Measurements from ENCODE around the gene GGNBP2.

DNA sequence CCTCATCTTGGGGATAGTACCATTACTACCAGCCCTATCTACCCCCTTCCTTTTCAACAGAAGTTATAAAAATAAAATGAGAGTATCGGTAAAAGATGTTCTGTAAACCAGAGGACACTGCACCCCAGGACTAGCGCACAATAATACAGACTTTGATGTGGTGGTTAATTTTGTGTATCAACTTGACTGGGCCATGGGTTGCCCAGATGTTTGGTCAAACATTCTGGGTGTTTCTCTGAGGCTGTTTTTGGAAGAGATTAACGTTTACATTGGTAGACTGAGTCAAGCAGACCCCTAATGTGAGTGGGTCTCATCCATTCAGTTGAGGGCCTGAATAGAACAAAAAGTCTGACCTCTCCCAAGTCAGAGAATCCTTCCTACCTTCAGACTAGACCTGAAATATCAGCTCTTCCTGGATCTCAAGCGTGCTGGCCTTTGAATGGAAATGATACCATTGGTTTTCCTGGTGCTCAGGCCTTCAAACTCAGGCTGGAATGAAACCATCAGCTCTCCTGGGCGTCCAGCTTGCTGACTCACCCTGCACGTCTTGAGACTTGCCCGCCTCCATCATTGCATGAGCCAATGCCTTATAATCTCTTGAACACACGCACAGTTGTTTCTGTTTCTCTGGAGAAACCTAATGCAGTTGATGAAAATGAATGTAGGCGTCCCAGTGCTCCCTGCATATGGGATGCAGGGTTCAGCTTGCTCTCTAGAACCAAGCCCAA lies 66.8 kb downstream of the GGNBP2 start:
- TF ChIP-seq, protein P1, sequence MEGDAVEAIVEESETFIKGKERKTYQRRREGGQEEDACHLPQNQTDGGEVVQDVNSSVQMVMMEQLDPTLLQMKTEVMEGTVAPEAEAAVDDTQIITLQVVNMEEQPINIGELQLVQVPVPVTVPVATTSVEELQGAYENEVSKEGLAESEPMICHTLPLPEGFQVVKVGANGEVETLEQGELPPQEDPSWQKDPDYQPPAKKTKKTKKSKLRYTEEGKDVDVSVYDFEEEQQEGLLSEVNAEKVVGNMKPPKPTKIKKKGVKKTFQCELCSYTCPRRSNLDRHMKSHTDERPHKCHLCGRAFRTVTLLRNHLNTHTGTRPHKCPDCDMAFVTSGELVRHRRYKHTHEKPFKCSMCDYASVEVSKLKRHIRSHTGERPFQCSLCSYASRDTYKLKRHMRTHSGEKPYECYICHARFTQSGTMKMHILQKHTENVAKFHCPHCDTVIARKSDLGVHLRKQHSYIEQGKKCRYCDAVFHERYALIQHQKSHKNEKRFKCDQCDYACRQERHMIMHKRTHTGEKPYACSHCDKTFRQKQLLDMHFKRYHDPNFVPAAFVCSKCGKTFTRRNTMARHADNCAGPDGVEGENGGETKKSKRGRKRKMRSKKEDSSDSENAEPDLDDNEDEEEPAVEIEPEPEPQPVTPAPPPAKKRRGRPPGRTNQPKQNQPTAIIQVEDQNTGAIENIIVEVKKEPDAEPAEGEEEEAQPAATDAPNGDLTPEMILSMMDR (IDR thresholded peaks at IDR 0.05), result no peak
- TF ChIP-seq POLR2A (IDR thresholded peaks at IDR 0.05), result no peak

Data from uterus (tissue), 2 donors.